ENCODE measurements around the gene SLC9A9. TPM values are rescaled to one million over a fixed set of nuclear protein-coding genes. Genes with fewer than 3 reads are reported as not detected.

SLC9A9 gene
- total RNA-seq, 4 donors from 2014 or later: 10.1 to 27.2 (median 16.7) TPM

DNA sequence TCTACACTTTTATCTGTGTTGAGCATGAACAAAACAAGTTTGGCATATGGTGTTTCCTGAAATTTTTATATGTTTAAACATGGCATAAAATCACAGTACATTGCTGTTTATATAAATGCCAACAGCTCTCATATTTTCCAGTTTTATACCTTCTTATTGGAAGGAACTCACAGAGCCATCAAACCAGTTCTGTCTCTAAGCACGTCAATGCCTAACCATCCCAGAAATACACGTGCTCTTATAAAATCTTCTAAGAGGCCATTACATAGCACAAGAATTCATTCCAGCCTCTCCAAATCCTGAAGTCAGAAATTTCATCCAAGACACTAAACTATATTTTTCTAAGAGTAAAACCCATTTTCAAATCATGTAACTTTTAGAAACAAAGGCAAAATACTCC is 20.8 kb downstream of the SLC9A9 start:
- TF ChIP-seq, protein P1, sequence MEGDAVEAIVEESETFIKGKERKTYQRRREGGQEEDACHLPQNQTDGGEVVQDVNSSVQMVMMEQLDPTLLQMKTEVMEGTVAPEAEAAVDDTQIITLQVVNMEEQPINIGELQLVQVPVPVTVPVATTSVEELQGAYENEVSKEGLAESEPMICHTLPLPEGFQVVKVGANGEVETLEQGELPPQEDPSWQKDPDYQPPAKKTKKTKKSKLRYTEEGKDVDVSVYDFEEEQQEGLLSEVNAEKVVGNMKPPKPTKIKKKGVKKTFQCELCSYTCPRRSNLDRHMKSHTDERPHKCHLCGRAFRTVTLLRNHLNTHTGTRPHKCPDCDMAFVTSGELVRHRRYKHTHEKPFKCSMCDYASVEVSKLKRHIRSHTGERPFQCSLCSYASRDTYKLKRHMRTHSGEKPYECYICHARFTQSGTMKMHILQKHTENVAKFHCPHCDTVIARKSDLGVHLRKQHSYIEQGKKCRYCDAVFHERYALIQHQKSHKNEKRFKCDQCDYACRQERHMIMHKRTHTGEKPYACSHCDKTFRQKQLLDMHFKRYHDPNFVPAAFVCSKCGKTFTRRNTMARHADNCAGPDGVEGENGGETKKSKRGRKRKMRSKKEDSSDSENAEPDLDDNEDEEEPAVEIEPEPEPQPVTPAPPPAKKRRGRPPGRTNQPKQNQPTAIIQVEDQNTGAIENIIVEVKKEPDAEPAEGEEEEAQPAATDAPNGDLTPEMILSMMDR (IDR thresholded peaks at IDR 0.05): no peak
- TF ChIP-seq POLR2AphosphoS5 (IDR thresholded peaks at IDR 0.05) (no peak), EP300 (IDR thresholded peaks at IDR 0.05) (no peak), POLR2A (IDR thresholded peaks at IDR 0.05) (no peak)
- no peak overlapping the region for H3K27ac ChIP-seq

DNA sequence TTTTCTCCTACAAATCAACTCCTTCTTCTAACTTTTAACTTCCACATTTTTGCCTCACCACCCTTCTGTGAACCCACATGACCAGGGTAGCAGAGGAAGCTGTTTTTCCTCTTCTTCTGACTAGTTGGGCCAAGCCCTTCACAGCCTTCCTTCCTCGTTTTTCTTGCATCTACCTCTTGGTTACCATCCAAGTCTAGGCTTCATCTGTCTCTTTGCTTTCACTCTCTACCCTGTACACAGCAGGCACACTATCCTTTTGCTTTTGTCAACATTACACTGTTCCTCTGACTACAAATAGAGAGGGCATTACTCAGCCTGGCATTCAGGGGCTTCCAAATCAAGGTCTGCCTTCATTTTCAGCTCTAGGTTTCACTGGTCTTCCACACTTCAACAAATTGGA is 22.0 kb downstream of the SLC9A9 start:
- Histone ChIP-seq H3K27me3 (no peaks in the 10 kb centered on the region), H3K36me3 (no peaks in the 10 kb centered on the region), H3K4me3 (no peak overlapping the region), H3K4me1 (peaks cover 2 to 54% (median 4%) of the 10 kb centered on the region in 3 donors), H3K9me3 (no peaks in the 10 kb centered on the region), H3K27ac (no peak overlapping the region)
- TF ChIP-seq POLR2AphosphoS5 (IDR thresholded peaks at IDR 0.05) (no peak), POLR2A (IDR thresholded peaks at IDR 0.05) (no peak), EP300 (IDR thresholded peaks at IDR 0.05) (no peak)
- TF ChIP-seq, protein P1 (IDR thresholded peaks at IDR 0.05): no peak
- 30% methylated on average over 1 of the region's 1 CpG; no CpG with 5 or more reads in 1 of the 2 donors for WGBS, 2 donors (ENCODE audit: low coverage in 1 of 2)
- peak; percentile 23 for ATAC-seq

More for the DNA sequence above, 20.8 kb downstream of the SLC9A9 start:
- H3K4me1 ChIP-seq: peaks cover 2 to 57% (median 4%) of the 10 kb centered on the region in 3 donors
- H3K36me3 ChIP-seq: no peaks in the 10 kb centered on the region
- WGBS, 2 donors (ENCODE audit: low coverage in 1 of 2): 67 to 95% methylated on average over 2 of the region's 2 CpGs
- H3K4me3 ChIP-seq: no peak overlapping the region
- no peaks in the 10 kb centered on the region for H3K9me3 ChIP-seq
- H3K27me3 ChIP-seq: no peaks in the 10 kb centered on the region
- ATAC-seq: no peak

DNA sequence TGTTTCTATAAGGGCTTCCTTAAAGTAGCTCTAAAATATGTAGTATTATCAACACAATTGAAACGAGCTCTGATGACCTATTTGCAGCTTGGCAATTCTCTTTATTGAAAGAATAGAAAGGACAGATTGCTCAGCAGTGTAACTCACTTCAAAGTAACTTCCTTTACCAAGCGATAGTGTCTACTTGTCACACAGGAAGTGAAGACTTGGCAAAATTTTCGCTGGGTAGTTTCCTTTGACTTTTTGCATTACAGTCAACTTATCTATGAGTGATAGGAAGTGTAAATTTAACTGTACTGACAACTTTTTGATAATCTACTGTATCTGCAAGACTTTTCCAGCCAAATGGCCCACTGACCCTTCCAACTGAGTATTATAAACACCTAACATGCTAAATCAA is 22.8 kb downstream of the SLC9A9 start:
- ATAC-seq: no peak
- Histone ChIP-seq H3K36me3 (no peaks in the 10 kb centered on the region), H3K9me3 (no peaks in the 10 kb centered on the region), H3K27me3 (no peaks in the 10 kb centered on the region), H3K4me3 (no peak overlapping the region), H3K27ac (no peak overlapping the region), H3K4me1 (peaks cover 2 to 46% (median 4%) of the 10 kb centered on the region in 3 donors)
- 65 to 73% methylated on average over 3 of the region's 3 CpGs for WGBS, 2 donors (ENCODE audit: low coverage in 1 of 2)
- TF ChIP-seq, protein P1 (IDR thresholded peaks at IDR 0.05): no peak
- TF ChIP-seq POLR2AphosphoS5 (IDR thresholded peaks at IDR 0.05) (no peak), POLR2A (IDR thresholded peaks at IDR 0.05) (no peak), EP300 (IDR thresholded peaks at IDR 0.05) (no peak)

DNA sequence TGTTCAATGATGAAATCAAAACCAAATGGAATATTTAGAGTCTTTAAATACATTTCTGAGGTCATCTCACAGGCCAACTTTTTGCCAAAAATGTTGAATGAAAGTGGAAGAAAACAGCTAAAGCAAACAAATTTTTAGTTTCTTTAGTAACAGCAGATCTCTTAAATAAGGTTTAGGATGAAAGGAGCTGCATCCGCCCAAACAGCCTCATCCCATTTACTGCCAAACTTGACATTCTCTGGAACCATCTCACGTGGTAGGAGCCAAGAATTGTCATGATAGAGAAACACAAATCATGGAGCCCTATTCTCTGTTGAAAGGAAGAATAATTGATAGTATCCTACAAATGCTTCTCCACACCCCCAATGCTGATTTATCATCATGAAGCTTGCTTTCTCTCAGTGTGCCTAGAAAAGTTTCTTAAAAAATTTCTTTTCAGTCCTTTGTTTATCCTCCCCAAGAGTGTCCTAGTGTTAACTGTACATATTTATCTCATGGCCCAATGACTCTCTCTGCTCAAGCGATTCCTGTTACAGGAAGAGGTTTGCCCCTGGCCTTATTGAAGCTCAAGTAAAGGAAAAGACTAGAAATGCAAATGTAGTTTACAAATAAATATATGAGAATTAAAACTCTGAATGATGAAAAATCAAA is 23.4 kb downstream of the SLC9A9 start:
- WGBS, 2 donors (ENCODE audit: low coverage in 1 of 2): 23 to 49% methylated on average over 3 of the region's 3 CpGs
- H3K27ac ChIP-seq: peak overlapping the region in 2 of 4 donors; percentile 13 to 24
- H3K9me3 ChIP-seq: no peaks in the 10 kb centered on the region
- no peaks in the 10 kb centered on the region for H3K36me3 ChIP-seq
- ATAC-seq: no peak
- no peak for TF ChIP-seq EP300 (IDR thresholded peaks at IDR 0.05)
- TF ChIP-seq, protein P1 (IDR thresholded peaks at IDR 0.05): no peak
- TF ChIP-seq POLR2AphosphoS5 (IDR thresholded peaks at IDR 0.05): no peak
- TF ChIP-seq POLR2A (IDR thresholded peaks at IDR 0.05): no peak
- peaks cover 0 to 39% (median 4%) of the 10 kb centered on the region in 3 donors for H3K4me1 ChIP-seq
- H3K4me3 ChIP-seq: no peak overlapping the region
- H3K27me3 ChIP-seq: no peaks in the 10 kb centered on the region

DNA sequence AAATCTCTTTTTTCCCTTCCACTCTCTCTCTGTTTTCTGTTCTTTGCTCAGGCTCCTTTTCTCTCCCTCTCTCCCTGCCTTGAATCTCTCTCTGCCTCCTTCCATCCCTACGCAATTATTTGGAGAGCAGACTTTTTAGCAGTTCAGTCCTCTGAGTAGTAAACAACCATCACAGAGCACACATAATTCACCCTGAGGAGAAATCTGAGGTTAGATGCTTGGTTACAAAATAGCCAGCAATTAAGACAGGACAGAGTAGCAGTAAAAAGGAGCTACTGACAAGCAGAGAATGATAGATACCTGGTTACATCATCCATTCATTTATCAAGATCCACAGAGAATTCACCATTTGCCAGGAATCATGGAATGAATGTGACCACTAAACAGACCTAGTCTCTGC is 25.5 kb downstream of the SLC9A9 start:
- Histone ChIP-seq H3K27me3 (no peaks in the 10 kb centered on the region), H3K27ac (peak overlapping the region in 3 of 4 donors; percentile 27 to 51 (median 50)), H3K4me3 (no peak overlapping the region), H3K9me3 (no peaks in the 10 kb centered on the region), H3K4me1 (peaks cover 0 to 49% (median 4%) of the 10 kb centered on the region in 3 donors), H3K36me3 (no peaks in the 10 kb centered on the region)
- 33% methylated on average over 1 of the region's 1 CpG; no CpG with 5 or more reads in 1 of the 2 donors for WGBS, 2 donors (ENCODE audit: low coverage in 1 of 2)
- peak; percentile 14 for ATAC-seq
- TF ChIP-seq POLR2A (IDR thresholded peaks at IDR 0.05): no peak
- peak; percentile 28 for TF ChIP-seq POLR2AphosphoS5 (IDR thresholded peaks at IDR 0.05)

All from gastroesophageal sphincter (tissue), 4 donors.